Mesendoderm (in vitro differentiated cells): ENCODE results near the gene RPL22L1.
A peak's percentile ranks its signal among the peaks of the same experiment; 100 is the strongest.

Experiments used
- DNase-seq: peaks from one replicate; pipeline ENCODE4 v3.0.0; 2013
- H2AK5ac ChIP-seq: 2 replicates; pipeline ENCODE4 v1.6.1; 2013; ENCODE audit warnings: low read length, inconsistent platforms
- H2BK120ac ChIP-seq: 2 replicates; pipeline ENCODE4 v1.6.1; 2013; ENCODE audit warnings: low read depth, mild to moderate bottlenecking, low read length, moderate library complexity, mixed read lengths
- H2BK15ac ChIP-seq: replicated peaks from 2 replicates; pipeline ENCODE4 v1.6.1; 2013; ENCODE audit warnings: low read depth, mild to moderate bottlenecking, moderate library complexity
- H2BK5ac ChIP-seq: 2 replicates; pipeline ENCODE4 v1.6.1; 2013; ENCODE audit warnings: low read length, inconsistent platforms
- H3K18ac ChIP-seq: 2 replicates; pipeline ENCODE4 v1.6.1; 2013; ENCODE audit warnings: mild to moderate bottlenecking, low read length, mixed read lengths
- H3K23ac ChIP-seq: one replicate; pipeline ENCODE4 v1.6.1; 2013; ENCODE audit warnings: low read length
- H3K27ac ChIP-seq: 2 replicates; pipeline ENCODE4 v1.5.1; 2013; ENCODE audit warnings: low read depth, mild to moderate bottlenecking, inconsistent platforms, low read length, moderate library complexity
- H3K27me3 ChIP-seq: 2 replicates; pipeline ENCODE4 v1.6.1; 2013; ENCODE audit warnings: low read length, control low read depth, mild to moderate bottlenecking, inconsistent platforms; ENCODE audit not compliant: insufficient read depth, poor library complexity
- H3K36me3 ChIP-seq: 2 replicates; pipeline ENCODE4 v1.6.1; 2013; ENCODE audit warnings: low read length, inconsistent platforms; ENCODE audit not compliant: control insufficient read depth, insufficient read depth
- H3K4ac ChIP-seq: one replicate; pipeline ENCODE4 v1.6.1; 2013; ENCODE audit warnings: low read depth, mild to moderate bottlenecking, low read length, moderate library complexity
- H3K4me1 ChIP-seq: 2 replicates; pipeline ENCODE4 v1.6.1; 2013; ENCODE audit warnings: low read depth, low read length, inconsistent platforms; ENCODE audit not compliant: control insufficient read depth
- H3K4me2 ChIP-seq: 2 replicates; pipeline ENCODE4 v1.6.1; 2013; ENCODE audit warnings: low read length
- H3K4me3 ChIP-seq: 2 replicates; pipeline ENCODE4 v1.5.1; 2013; ENCODE audit warnings: mild to moderate bottlenecking, low read length
- H3K56ac ChIP-seq: one replicate; pipeline ENCODE4 v1.6.1; 2013; ENCODE audit warnings: low read length
- H3K79me1 ChIP-seq: 2 replicates; pipeline ENCODE4 v1.6.1; 2013; ENCODE audit warnings: low read length, inconsistent platforms
- H3K79me2 ChIP-seq: 2 replicates; pipeline ENCODE4 v1.6.1; 2013; ENCODE audit warnings: mild to moderate bottlenecking, low read length; ENCODE audit not compliant: control insufficient read depth, insufficient read depth
- H3K9ac ChIP-seq: 2 replicates; pipeline ENCODE4 v1.6.1; 2013; ENCODE audit warnings: low read length, inconsistent platforms
- H4K5ac ChIP-seq: one replicate; pipeline ENCODE4 v1.6.1; 2013; ENCODE audit warnings: low read length
- H4K8ac ChIP-seq: one replicate; pipeline ENCODE4 v1.6.1; 2013; ENCODE audit warnings: low read depth, mild to moderate bottlenecking, control low read depth, low read length, moderate library complexity
- WGBS: extraction: QIAGEN DNeasy Blood & Tissue Kit; methylation state at CpG from one replicate; pipeline ENCODE4 v1.1.7; 2013; ENCODE audit warnings: low lambda C conversion rate, missing lambda C conversion rate; ENCODE audit not compliant: insufficient coverage; ENCODE audit errors: extremely low coverage; 5-methylcytosine and 5-hydroxymethylcytosine counted together

Gene RPL22L1

DNA sequence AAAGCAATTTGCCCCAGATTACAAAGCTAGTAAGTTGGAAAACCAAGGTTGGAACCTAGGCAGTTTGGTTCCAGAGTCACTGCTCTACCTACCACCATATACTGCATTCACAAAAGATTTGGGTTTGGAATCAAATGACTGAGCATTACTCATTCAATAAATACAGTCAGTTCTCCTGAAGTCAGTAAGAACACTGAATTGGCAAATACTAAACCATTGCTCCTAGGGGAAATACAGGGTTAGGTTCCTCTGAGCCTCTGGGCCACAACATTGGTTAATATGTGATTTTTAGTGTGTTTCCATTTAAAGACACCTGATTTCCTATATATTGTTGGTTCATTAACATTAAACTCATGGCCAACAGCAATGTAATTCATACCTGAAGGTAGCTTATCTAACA lies 40.5 kb upstream of the RPL22L1 start:
- H2BK5ac ChIP-seq = no peak overlapping the region
- H3K18ac ChIP-seq = no peak overlapping the region
- no peak overlapping the region for H3K27ac ChIP-seq
- H3K4me1 ChIP-seq = no peaks in the 10 kb centered on the region
- no peak overlapping the region for H3K4me2 ChIP-seq
- DNase-seq = no peak
- no peak overlapping the region for H2BK15ac ChIP-seq
- H3K4ac ChIP-seq = no peak overlapping the region
- H3K36me3 ChIP-seq = no peaks in the 10 kb centered on the region
- no peaks in the 10 kb centered on the region for H3K79me2 ChIP-seq
- H4K5ac ChIP-seq = no peak overlapping the region
- H2AK5ac ChIP-seq = no peak overlapping the region
- H4K8ac ChIP-seq = no peak overlapping the region
- H3K79me1 ChIP-seq = no peaks in the 10 kb centered on the region
- no peak overlapping the region for H2BK120ac ChIP-seq
- no peak overlapping the region for H3K56ac ChIP-seq
- no peak overlapping the region for H3K9ac ChIP-seq
- no peak overlapping the region for H3K23ac ChIP-seq
- H3K27me3 ChIP-seq = no peaks in the 10 kb centered on the region
- H3K4me3 ChIP-seq = no peak overlapping the region

DNA sequence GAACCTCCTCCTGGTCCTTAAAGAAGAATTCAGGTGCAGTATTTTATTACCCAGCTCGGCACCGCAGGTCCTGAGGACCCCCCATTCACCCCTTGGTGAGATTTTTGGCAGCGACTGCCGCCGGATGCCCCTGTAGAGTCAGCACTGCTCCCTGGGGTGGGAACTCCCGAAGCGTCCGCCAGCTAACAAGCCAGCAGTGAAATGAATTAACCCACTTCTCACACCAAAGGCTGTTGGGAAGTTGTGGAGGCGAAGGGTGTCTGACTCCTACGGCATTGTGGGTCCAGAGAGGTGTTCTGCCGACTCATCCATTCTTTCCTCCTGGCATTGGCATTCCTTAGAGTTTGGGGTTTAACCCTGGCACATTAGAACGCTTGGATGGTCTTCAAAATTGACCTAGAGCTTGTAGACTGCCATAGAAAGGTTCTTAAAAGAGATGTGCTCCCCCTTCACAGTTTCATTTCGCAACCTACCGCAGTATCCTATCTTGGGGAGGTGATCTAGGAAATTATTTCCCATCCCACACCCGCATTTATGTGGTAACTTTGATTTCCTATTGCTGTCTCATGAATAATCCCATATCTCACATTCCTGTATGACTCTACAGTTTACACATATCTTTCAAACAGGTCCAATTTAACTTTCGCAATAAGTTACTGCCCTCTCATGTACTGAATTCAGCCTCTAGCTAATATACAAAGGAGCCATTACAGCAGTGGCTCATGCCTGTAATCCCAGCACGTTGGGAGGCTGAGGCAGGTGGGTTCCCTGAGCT lies 39.3 kb upstream of the RPL22L1 start:
- H3K27ac ChIP-seq = no peak overlapping the region
- H2AK5ac ChIP-seq = no peak overlapping the region
- H3K79me1 ChIP-seq = no peaks in the 10 kb centered on the region
- H4K5ac ChIP-seq = no peak overlapping the region
- H3K79me2 ChIP-seq = no peaks in the 10 kb centered on the region
- no peak overlapping the region for H3K4ac ChIP-seq
- H3K27me3 ChIP-seq = no peaks in the 10 kb centered on the region
- H3K18ac ChIP-seq = no peak overlapping the region
- no peak overlapping the region for H2BK120ac ChIP-seq
- no peak overlapping the region for H2BK5ac ChIP-seq
- no peak overlapping the region for H2BK15ac ChIP-seq
- H3K4me3 ChIP-seq = no peak overlapping the region
- H3K4me1 ChIP-seq = no peaks in the 10 kb centered on the region
- H3K36me3 ChIP-seq = no peaks in the 10 kb centered on the region
- no peak overlapping the region for H3K9ac ChIP-seq
- no peak overlapping the region for H3K4me2 ChIP-seq
- no peak overlapping the region for H4K8ac ChIP-seq
- no peak overlapping the region for H3K23ac ChIP-seq
- no CpG with 5 or more reads among the region's 17 CpGs for WGBS
- DNase-seq = no peak
- no peak overlapping the region for H3K56ac ChIP-seq

DNA sequence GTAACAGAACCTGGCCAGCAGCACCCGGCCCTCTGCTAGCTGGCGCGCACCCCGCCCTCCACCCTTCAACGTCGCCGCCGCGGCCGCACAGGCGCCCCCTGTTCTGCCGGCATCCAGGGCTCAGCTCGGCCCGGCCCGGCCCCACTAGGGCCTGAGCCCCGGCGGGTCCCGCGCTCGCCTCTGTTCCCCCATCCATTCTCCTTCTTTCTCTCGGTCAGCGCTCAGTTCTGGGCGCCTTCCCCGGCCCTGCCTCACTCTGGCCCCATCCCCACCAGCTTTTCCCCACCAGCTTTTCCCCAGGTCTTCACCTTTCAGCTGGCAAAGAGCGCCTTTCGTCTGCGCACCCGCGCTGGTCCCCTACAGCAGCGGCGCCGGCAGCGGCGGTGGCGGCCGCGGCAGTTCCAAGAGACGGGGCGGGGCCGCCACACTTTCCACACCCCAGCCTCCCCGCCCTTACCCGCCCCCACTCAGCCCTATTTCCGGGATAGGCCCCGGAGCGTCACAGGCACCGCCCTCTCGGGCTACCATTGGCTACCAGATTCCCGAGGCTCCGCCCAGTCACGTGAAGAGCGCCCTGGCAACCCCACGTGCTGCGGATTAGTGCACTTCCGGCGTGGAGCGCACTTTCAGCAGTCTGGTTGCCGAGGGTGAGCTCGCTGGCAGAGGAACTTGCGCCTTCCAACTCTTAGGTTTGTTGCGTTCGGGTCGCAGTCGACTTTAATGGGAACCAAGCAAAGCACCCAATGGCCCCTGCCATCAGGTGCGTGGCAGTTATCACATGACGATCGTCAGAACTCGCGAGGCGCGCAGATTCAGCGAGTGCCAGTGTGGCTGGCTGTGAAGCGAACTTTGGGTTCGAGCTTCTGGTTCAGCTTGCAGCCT lies 38.5 kb upstream of the RPL22L1 start, which contains the start of gene EIF5A2:
Gene EIF5A2 (minus strand): TSS at position 403 of the 882 bp plus-strand sequence. CDS start 831 bp downstream, outside the sequence.
- Histone ChIP-seq H2BK5ac (no peak within 1 kb of the TSS), H3K36me3 (no peaks in the 10 kb centered on the region), H3K79me2 (no peaks in the 10 kb centered on the region), H4K5ac (no peak within 1 kb of the TSS), H3K4me1 (no peaks in the 10 kb centered on the region), H3K23ac (no peak within 1 kb of the TSS), H3K27ac (no peak within 1 kb of the TSS), H4K8ac (no peak within 1 kb of the TSS), H3K56ac (peak within 1 kb of the TSS; percentile 91), H3K79me1 (no peaks in the 10 kb centered on the region), H3K4me3 (peak within 1 kb of the TSS; percentile 84), H3K18ac (peak within 1 kb of the TSS; percentile 63), H3K4me2 (peak within 1 kb of the TSS; percentile 86), H2AK5ac (no peak within 1 kb of the TSS), H3K27me3 (no peaks in the 10 kb centered on the region), H3K9ac (peak within 1 kb of the TSS; percentile 87), H3K4ac (no peak within 1 kb of the TSS), H2BK15ac (no peak within 1 kb of the TSS), H2BK120ac (no peak within 1 kb of the TSS)
- WGBS = no CpG with 5 or more reads among the region's 73 CpGs
- peak; percentile 98 for DNase-seq

DNA sequence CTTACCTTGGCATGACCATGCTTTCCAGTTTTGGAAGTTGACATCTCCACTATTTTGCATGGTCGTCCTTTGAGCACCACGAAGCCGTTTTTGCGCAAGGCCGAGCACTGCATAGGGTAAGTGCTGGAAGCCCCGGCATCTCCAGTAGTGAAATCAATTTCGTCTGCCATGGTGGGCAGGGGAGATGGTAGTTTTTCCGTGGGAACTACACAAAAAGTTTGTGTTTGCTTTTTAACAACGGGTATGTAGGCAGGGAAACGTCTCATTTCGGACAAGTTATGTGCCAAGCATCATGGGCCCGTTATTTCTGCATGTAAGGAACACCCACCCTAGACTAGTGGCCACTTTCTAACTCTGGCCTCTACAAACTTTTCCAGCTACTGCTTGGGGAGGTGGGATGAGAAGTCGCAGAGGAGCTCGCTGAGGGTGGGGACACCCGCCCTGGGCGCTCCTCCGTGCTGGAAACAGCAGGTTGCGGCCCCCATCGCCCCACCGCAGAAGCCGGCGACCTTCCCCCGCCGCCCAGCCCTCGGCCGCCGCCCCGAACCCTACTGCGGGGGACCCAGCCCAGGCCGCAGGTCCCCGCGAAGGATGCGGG lies 37.7 kb upstream of the RPL22L1 start:
- Histone ChIP-seq H3K9ac (peak overlapping the region; percentile 87), H3K56ac (peak overlapping the region; percentile 91), H4K8ac (no peak overlapping the region), H2AK5ac (no peak overlapping the region), H3K79me1 (no peaks in the 10 kb centered on the region), H3K4me2 (peak overlapping the region; percentile 86), H3K27me3 (no peaks in the 10 kb centered on the region), H3K79me2 (no peaks in the 10 kb centered on the region), H3K4ac (no peak overlapping the region), H3K4me3 (peak overlapping the region; percentile 84), H2BK5ac (no peak overlapping the region), H3K27ac (no peak overlapping the region), H3K23ac (no peak overlapping the region), H3K18ac (peak overlapping the region; percentile 63), H4K5ac (no peak overlapping the region), H3K4me1 (no peaks in the 10 kb centered on the region), H2BK15ac (no peak overlapping the region), H3K36me3 (no peaks in the 10 kb centered on the region), H2BK120ac (no peak overlapping the region)
- peak; percentile 19 for DNase-seq
- WGBS = no CpG with 5 or more reads among the region's 33 CpGs

DNA sequence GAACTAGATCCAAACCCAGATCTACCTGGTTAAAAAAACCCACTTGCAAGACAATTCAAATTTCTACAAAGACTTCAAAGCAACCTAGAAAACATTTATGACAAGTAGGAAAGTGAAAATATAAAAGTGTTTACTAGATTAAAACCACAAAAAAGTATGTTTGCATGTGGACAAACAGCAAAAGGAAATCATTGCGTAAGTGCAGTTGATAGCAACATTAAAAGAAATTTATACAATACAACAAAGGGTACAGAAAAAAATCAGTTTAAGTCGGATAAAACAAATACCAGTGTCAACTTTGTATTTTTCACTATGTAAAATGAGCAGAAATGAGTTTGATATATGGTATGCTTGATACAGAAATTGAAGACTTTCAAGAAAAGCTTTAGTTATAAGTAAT lies 35.9 kb upstream of the RPL22L1 start:
- H3K27me3 ChIP-seq = no peaks in the 10 kb centered on the region

More for the DNA sequence above, 35.9 kb upstream of the RPL22L1 start:
- no peak overlapping the region for H3K4ac ChIP-seq
- no peaks in the 10 kb centered on the region for H3K36me3 ChIP-seq
- no peak overlapping the region for H2BK120ac ChIP-seq
- no peaks in the 10 kb centered on the region for H3K4me1 ChIP-seq
- no peak overlapping the region for H2AK5ac ChIP-seq
- no peaks in the 10 kb centered on the region for H3K79me1 ChIP-seq
- H3K4me2 ChIP-seq = no peak overlapping the region
- H4K8ac ChIP-seq = no peak overlapping the region
- H3K79me2 ChIP-seq = no peaks in the 10 kb centered on the region
- H2BK5ac ChIP-seq = no peak overlapping the region
- H3K56ac ChIP-seq = no peak overlapping the region
- H4K5ac ChIP-seq = no peak overlapping the region
- DNase-seq = no peak
- no peak overlapping the region for H3K18ac ChIP-seq
- no CpG with 5 or more reads among the region's 2 CpGs for WGBS
- H3K23ac ChIP-seq = no peak overlapping the region
- H3K9ac ChIP-seq = no peak overlapping the region
- H3K27ac ChIP-seq = no peak overlapping the region
- no peak overlapping the region for H3K4me3 ChIP-seq
- no peak overlapping the region for H2BK15ac ChIP-seq
